Ascending aorta (tissue), 2 donors: ENCODE measurements around the gene PVALEF. TPM values are rescaled to one million over a fixed set of nuclear protein-coding genes. Genes with fewer than 3 reads are reported as not detected.

Experiments used
- DNase-seq, 2 donors: peaks; one replicate each; pipeline ENCODE4 v3.0.0-alpha.2; 2019; ENCODE audit warnings: low spot score in 2 of 2
- H3K27ac ChIP-seq, 2 donors: fragments of 200-600 bp; sonication (generic); one replicate each; pipeline ENCODE4 v1.5.1; 2016 to 2017; ENCODE audit warnings: mild to moderate bottlenecking in 1 of 2
- H3K27me3 ChIP-seq: fragments of 200-600 bp; sonication (generic); one replicate; pipeline ENCODE4 v1.5.1; 2017
- H3K36me3 ChIP-seq, 2 donors: fragments of 200-600 bp; sonication (generic); one replicate each; pipeline ENCODE4 v1.5.1; 2016
- H3K4me1 ChIP-seq, 2 donors: fragments of 200-600 bp; sonication (generic); one replicate each; pipeline ENCODE4 v1.5.1; 2016 to 2017; ENCODE audit warnings: mild to moderate bottlenecking in 1 of 2
- H3K4me3 ChIP-seq, 2 donors: fragments of 200-600 bp; sonication (generic); one replicate each; pipeline ENCODE4 v1.5.1; 2016 to 2017; ENCODE audit warnings: mild to moderate bottlenecking in 1 of 2
- H3K9me3 ChIP-seq, 2 donors: fragments of 200-600 bp; sonication (generic); one replicate each; pipeline ENCODE4 v1.5.1; 2016
- CTCF ChIP-seq, 3 experiments: fragments of 200-600 bp in 2 of 3; fragments of 450-650 bp in 1 of 3; sonication (generic) in 2 of 3; IDR thresholded peaks; one replicate each; pipeline ENCODE4 v1.5.1; 2016 to 2019; ENCODE audit warnings: antibody characterized with exemption in 3 of 3, mild to moderate bottlenecking in 1 of 3, moderate library complexity in 1 of 3
- intact Hi-C: fragments of 100-400 bp; cut with DNase I; formaldehyde crosslinking; loops from one replicate; pipeline ENCODE4 v1.15.1; 2023
- total RNA-seq: library from RNA; depleted of rRNA; stranded (reverse); fragments of >200 nt; gene quantifications from one replicate; pipeline ENCODE4 v1.1.0, GENCODE V29; 2016

The PVALEF gene
- total RNA-seq, 1 donor from 2014 or later: not detected

- no peaks in the 10 kb centered on the region for H3K9me3 ChIP-seq
- no peak for DNase-seq
- H3K36me3 ChIP-seq: no peaks in the 10 kb centered on the region
- H3K27ac ChIP-seq: no peak overlapping the region
- no peaks in the 10 kb centered on the region for H3K4me1 ChIP-seq
- no peak for TF ChIP-seq CTCF (IDR thresholded peaks at IDR 0.05)
- no peaks in the 10 kb centered on the region for H3K27me3 ChIP-seq
- intact Hi-C loops: no loop called here
- H3K4me3 ChIP-seq: no peak overlapping the region
Measured at GRCh38 chr17:81187120-81187519, 21.8 kb downstream of the PVALEF start.

GRCh38 chr17:81187586-81188490, 22.5 kb downstream of the PVALEF start:
- DNase-seq: no peak
- no peak for TF ChIP-seq CTCF (IDR thresholded peaks at IDR 0.05)
- H3K4me3 ChIP-seq: no peak overlapping the region
- intact Hi-C loops: no loop called here
- no peaks in the 10 kb centered on the region for H3K9me3 ChIP-seq
- H3K27me3 ChIP-seq: no peaks in the 10 kb centered on the region
- H3K4me1 ChIP-seq: no peaks in the 10 kb centered on the region
- no peak overlapping the region for H3K27ac ChIP-seq
- no peaks in the 10 kb centered on the region for H3K36me3 ChIP-seq

- intact Hi-C loops: no loop called here
- TF ChIP-seq CTCF (IDR thresholded peaks at IDR 0.05): no peak
- DNase-seq: no peak
- no peaks in the 10 kb centered on the region for H3K9me3 ChIP-seq
- H3K27me3 ChIP-seq: no peaks in the 10 kb centered on the region
- no peaks in the 10 kb centered on the region for H3K36me3 ChIP-seq
- no peak overlapping the region for H3K4me3 ChIP-seq
- no peaks in the 10 kb centered on the region for H3K4me1 ChIP-seq
- no peak overlapping the region for H3K27ac ChIP-seq
Measured at GRCh38 chr17:81188491-81188840, 23.2 kb downstream of the PVALEF start.

GRCh38 chr17:81189016-81189415, 23.7 kb downstream of the PVALEF start:
- H3K36me3 ChIP-seq: no peaks in the 10 kb centered on the region
- intact Hi-C loops: no loop called here

GRCh38 chr17:81189670-81190530, 24.6 kb downstream of the PVALEF start:
- Histone ChIP-seq H3K4me1 (no peaks in the 10 kb centered on the region), H3K4me3 (no peak overlapping the region), H3K36me3 (no peaks in the 10 kb centered on the region), H3K27ac (no peak overlapping the region), H3K9me3 (no peaks in the 10 kb centered on the region), H3K27me3 (no peaks in the 10 kb centered on the region)
- no peak for TF ChIP-seq CTCF (IDR thresholded peaks at IDR 0.05)
- DNase-seq: no peak
- intact Hi-C loops: no loop called here

More at GRCh38 chr17:81189016-81189415, 23.7 kb downstream of the PVALEF start:
- no peak overlapping the region for H3K4me3 ChIP-seq
- no peaks in the 10 kb centered on the region for H3K4me1 ChIP-seq
- no peaks in the 10 kb centered on the region for H3K9me3 ChIP-seq
- H3K27me3 ChIP-seq: no peaks in the 10 kb centered on the region
- H3K27ac ChIP-seq: no peak overlapping the region
- DNase-seq: no peak
- TF ChIP-seq CTCF (IDR thresholded peaks at IDR 0.05): no peak
